ENCODE results near the gene FGF19. TPM values are rescaled to one million over a fixed set of nuclear protein-coding genes. Genes with fewer than 3 reads are reported as not detected.

The FGF19 gene
- total RNA-seq, 4 donors from 2014 or later: not detected

GRCh38 chr11:69657911-69658625, 45.8 kb downstream of the FGF19 start:
- DNase-seq: no peak
- in situ Hi-C loops (cut with MboI; ENCODE audit: low pct_ligation_motif_present in 1 of 4, low pct_unique_long_range_greater_than_20kb in 1 of 4, low sequenced_read_pairs in 3 of 4) (loop anchor here in 2 of 4 donors (10.0 to 25.0 kb wide), 2 partner anchors 533 to 546 kb away; no protein-coding TSS in a partner anchor), intact Hi-C loops (cut with DNase I; ENCODE audit: low total_unique reads) (no loop called here)
- no peaks in the 10 kb centered on the region for H3K36me3 ChIP-seq
- H3K27me3 ChIP-seq: no peaks in the 10 kb centered on the region
- H3K4me3 ChIP-seq: no peak overlapping the region
- H3K27ac ChIP-seq: no peak overlapping the region
- H3K4me1 ChIP-seq: peaks cover 0 to 5% (median 0%) of the 10 kb centered on the region in 4 donors
- H3K9me3 ChIP-seq: no peaks in the 10 kb centered on the region
- TF ChIP-seq EP300 (IDR thresholded peaks at IDR 0.05; ENCODE audit: low read depth) (no peak), POLR2A (IDR thresholded peaks at IDR 0.05) (no peak), CTCF (IDR thresholded peaks at IDR 0.05) (no peak), POLR2AphosphoS5 (IDR thresholded peaks at IDR 0.05) (no peak)
- 77% methylated on average over 27 of the region's 27 CpGs; no CpG with 5 or more reads in 1 of the 2 donors for WGBS, 2 donors (ENCODE audit: low coverage in 1 of 2)

GRCh38 chr11:69657456-69657910, 46.3 kb downstream of the FGF19 start:
- TF ChIP-seq CTCF (IDR thresholded peaks at IDR 0.05): no peak
- in situ Hi-C loops (cut with MboI; ENCODE audit: low pct_ligation_motif_present in 1 of 4, low pct_unique_long_range_greater_than_20kb in 1 of 4, low sequenced_read_pairs in 3 of 4): loop anchor here in 2 of 4 donors (10.0 to 25.0 kb wide), 2 partner anchors 533 to 545 kb away; no protein-coding TSS in a partner anchor
- Histone ChIP-seq H3K27me3 (no peaks in the 10 kb centered on the region), H3K4me1 (peaks cover 0 to 5% (median 0%) of the 10 kb centered on the region in 4 donors), H3K4me3 (no peak overlapping the region), H3K27ac (no peak overlapping the region), H3K36me3 (no peaks in the 10 kb centered on the region), H3K9me3 (no peaks in the 10 kb centered on the region)
- DNase-seq: no peak
- 78% methylated on average over 14 of the region's 14 CpGs; no CpG with 5 or more reads in 1 of the 2 donors for WGBS, 2 donors (ENCODE audit: low coverage in 1 of 2)
- intact Hi-C loops (cut with DNase I; ENCODE audit: low total_unique reads): no loop called here

- TF ChIP-seq CTCF (IDR thresholded peaks at IDR 0.05) (no peak), POLR2A (IDR thresholded peaks at IDR 0.05) (no peak), EP300 (IDR thresholded peaks at IDR 0.05; ENCODE audit: low read depth) (no peak), POLR2AphosphoS5 (IDR thresholded peaks at IDR 0.05) (no peak)
- Histone ChIP-seq H3K27ac (no peak overlapping the region), H3K9me3 (no peaks in the 10 kb centered on the region), H3K4me3 (no peak overlapping the region), H3K27me3 (no peaks in the 10 kb centered on the region), H3K4me1 (peaks cover 0 to 5% (median 0%) of the 10 kb centered on the region in 4 donors), H3K36me3 (no peaks in the 10 kb centered on the region)
- DNase-seq: no peak
- intact Hi-C loops (cut with DNase I; ENCODE audit: low total_unique reads): no loop called here
- in situ Hi-C loops (cut with MboI; ENCODE audit: low pct_ligation_motif_present in 1 of 4, low pct_unique_long_range_greater_than_20kb in 1 of 4, low sequenced_read_pairs in 3 of 4): loop anchor here in 2 of 4 donors (10.0 to 25.0 kb wide), 2 partner anchors 532 to 544 kb away; no protein-coding TSS in a partner anchor
- 84 to 88% methylated on average over 11 to 20 of the region's 20 CpGs for WGBS, 2 donors (ENCODE audit: low coverage in 1 of 2)
Measured at GRCh38 chr11:69656536-69657455, 47.0 kb downstream of the FGF19 start.

Data from transverse colon (tissue), 4 donors.